BLaER1 treated with 17β-estradiol and CSF1 and Interleukin-3, amounts not matched to agents 10 nM and 100 nM (cell line): ENCODE results near the gene KAT8.

Experiments used
- H3K27ac ChIP-seq, 11 experiments: shearing (Covaris generic); formaldehyde crosslinking; 2 replicates each; pipeline ENCODE4 v1.8.1; 2022
- H3K27me3 ChIP-seq, 11 experiments: shearing (Covaris generic); formaldehyde crosslinking; 2 replicates each; pipeline ENCODE4 v1.8.1; 2022
- H3K36me3 ChIP-seq, 11 experiments: shearing (Covaris generic); formaldehyde crosslinking; 2 replicates each; pipeline ENCODE4 v1.8.1; 2022
- H3K4me1 ChIP-seq, 10 experiments: shearing (Covaris generic); formaldehyde crosslinking; 2 replicates each; pipeline ENCODE4 v1.8.1; 2022
- H3K4me2 ChIP-seq, 11 experiments: shearing (Covaris generic); formaldehyde crosslinking; 2 replicates each; pipeline ENCODE4 v1.8.1; 2022
- H3K4me3 ChIP-seq, 10 experiments: shearing (Covaris generic); formaldehyde crosslinking; 2 replicates each; pipeline ENCODE4 v1.8.1; 2022
- H3K9ac ChIP-seq, 11 experiments: shearing (Covaris generic); formaldehyde crosslinking; 2 replicates each; pipeline ENCODE4 v1.8.1; 2022
- H3K9me3 ChIP-seq, 11 experiments: shearing (Covaris generic); formaldehyde crosslinking; replicated peaks in 1 of 11; 2 replicates each; pipeline ENCODE4 v1.8.1; 2022
- H4K20me1 ChIP-seq, 11 experiments: shearing (Covaris generic); formaldehyde crosslinking; 2 replicates each; pipeline ENCODE4 v1.8.1; 2022
- Cebpa-rat ChIP-seq, 11 experiments: shearing (Covaris generic); IDR thresholded peaks; 2 replicates each; pipeline ENCODE4 v1.8.1; 2022

Gene KAT8

DNA sequence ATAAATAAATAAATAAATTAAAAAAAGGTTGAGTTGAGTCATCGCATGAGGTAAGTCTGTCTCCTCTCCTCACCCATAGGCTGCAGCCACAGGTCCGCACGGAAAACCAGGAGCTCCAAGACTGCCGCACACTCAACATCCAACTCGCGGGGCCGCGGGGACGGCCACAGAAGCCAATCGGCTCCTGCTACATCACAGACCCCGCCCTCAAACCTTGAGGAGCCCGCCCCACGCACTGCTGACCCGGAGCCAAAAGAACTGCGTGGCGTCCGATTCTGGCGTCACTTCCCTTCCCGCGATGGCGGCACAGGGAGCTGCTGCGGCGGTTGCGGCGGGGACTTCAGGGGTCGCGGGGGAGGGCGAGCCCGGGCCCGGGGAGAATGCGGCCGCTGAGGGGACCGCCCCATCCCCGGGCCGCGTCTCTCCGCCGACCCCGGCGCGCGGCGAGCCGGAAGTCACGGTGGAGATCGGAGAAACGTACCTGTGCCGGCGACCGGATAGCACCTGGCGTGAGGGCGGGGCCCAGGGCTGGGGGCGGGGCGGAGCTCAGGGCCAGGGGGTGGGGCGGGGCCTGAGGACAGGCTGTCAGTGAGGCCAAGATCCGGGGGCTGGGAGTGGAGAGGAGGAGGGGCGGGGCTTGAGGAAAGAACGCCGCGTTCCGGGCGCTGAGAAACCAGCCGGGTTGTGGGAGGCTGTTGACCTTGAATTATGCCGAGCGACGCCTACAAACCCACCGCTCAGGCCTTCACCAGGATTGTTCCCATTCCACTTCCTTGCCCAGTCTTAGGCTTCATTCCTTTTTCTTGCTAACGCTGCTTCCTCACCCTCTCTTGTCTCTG lies at the start of gene KAT8:
KAT8 (plus strand) TSS at position 281 of the 839 bp plus-strand sequence; CDS start at position 299, 18 bp downstream.
- H3K27ac ChIP-seq, result peak within 1 kb of the TSS; percentile 78 to 96 (median 88)
- H3K4me1 ChIP-seq, result peaks cover 44 to 66% (median 51%) of the 10 kb centered on the region in 10 experiments
- H3K9me3 ChIP-seq, result no peaks in the 10 kb centered on the region
- peak within 1 kb of the TSS; percentile 91 to 99 (median 94) for H3K4me2 ChIP-seq
- H3K4me3 ChIP-seq, result peak within 1 kb of the TSS; percentile 62 to 85 (median 72)
- H4K20me1 ChIP-seq, result peaks cover 0 to 29% (median 0%) of the 10 kb centered on the region in 11 experiments; a peak in 8 of 22 replicates
- TF ChIP-seq Cebpa-rat (IDR thresholded peaks at IDR 0.05), result no peak
- H3K9ac ChIP-seq, result peak within 1 kb of the TSS; percentile 81 to 93 (median 86)
- peaks cover 38 to 47% (median 44%) of the 10 kb centered on the region in 11 experiments for H3K36me3 ChIP-seq
- H3K27me3 ChIP-seq, result no peaks in the 10 kb centered on the region

DNA sequence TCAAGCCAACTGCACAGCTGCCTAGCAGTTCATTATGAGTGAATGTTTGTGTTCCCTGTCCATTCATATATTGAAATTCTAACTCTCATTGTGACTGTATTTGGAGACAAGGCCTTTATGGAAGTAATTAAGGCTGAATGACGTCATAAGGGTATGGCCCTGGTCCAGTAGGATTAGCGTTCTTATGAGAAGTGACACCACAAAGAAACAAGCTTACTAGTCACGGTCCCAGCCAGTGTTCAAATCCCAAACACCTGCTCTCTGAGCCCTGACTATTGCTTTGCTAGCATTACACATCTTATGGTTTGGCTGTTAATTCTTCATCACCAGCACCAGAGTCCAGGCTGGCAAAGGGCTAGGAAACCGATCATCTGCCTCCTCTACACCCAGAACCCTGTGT lies 45.6 kb upstream of the KAT8 start:
- peaks cover 29 to 34% (median 31%) of the 10 kb centered on the region in 10 experiments for H3K4me1 ChIP-seq
- no peaks in the 10 kb centered on the region for H3K9me3 ChIP-seq
- no peaks in the 10 kb centered on the region for H3K27me3 ChIP-seq
- peak overlapping the region; percentile 89 to 98 (median 93) for H3K4me2 ChIP-seq
- peak overlapping the region; percentile 91 to 98 (median 95) for H3K27ac ChIP-seq
- peak overlapping the region; percentile 77 to 96 (median 84) for H3K4me3 ChIP-seq
- H3K36me3 ChIP-seq, result peaks cover 9 to 34% (median 16%) of the 10 kb centered on the region in 11 experiments
- no peak for TF ChIP-seq Cebpa-rat (IDR thresholded peaks at IDR 0.05)
- H4K20me1 ChIP-seq, result peaks cover 4 to 76% (median 43%) of the 10 kb centered on the region in 11 experiments; a peak in 17 of 22 replicates
- peak overlapping the region; percentile 92 to 98 (median 95) for H3K9ac ChIP-seq

DNA sequence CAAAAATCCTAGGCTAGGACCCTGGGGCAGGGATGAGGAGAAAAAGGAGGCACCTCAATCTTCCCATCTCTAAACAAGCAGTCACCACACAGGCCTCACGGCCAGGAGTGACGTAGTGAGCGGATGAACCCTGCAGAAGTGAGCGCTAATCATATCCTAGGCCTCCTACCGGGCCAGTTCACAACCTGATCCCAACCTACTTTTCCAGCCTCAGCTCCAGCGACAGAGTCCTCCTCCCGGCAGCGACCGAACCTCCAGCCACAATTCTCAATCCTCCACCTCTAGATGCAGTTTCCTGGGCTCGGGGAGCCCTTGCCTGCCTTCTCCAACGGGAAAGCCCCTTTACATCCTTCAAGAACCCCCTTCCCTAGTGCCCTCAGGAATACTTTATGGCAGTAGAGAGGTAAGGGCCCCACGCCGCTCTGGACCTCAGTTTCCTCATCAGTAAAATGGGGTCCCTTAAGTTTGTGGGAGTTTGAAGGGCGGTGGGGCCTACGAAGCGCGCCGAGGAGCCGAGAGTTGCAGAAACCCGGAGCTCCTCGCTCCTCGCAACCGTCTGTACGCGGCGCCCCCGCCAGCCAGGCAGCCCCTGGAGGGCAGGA lies 44.8 kb upstream of the KAT8 start:
- H3K9me3 ChIP-seq, result no peaks in the 10 kb centered on the region
- peak overlapping the region; percentile 77 to 96 (median 84) for H3K4me3 ChIP-seq
- peak overlapping the region; percentile 89 to 98 (median 93) for H3K4me2 ChIP-seq
- H4K20me1 ChIP-seq, result peaks cover 9 to 76% (median 43%) of the 10 kb centered on the region in 11 experiments; a peak in 21 of 22 replicates
- peak overlapping the region; percentile 92 to 98 (median 95) for H3K9ac ChIP-seq
- no peaks in the 10 kb centered on the region for H3K27me3 ChIP-seq
- peak overlapping the region; percentile 91 to 98 (median 95) for H3K27ac ChIP-seq
- H3K4me1 ChIP-seq, result peaks cover 29 to 34% (median 30%) of the 10 kb centered on the region in 10 experiments
- TF ChIP-seq Cebpa-rat (IDR thresholded peaks at IDR 0.05), result no peak
- peaks cover 17 to 34% (median 22%) of the 10 kb centered on the region in 11 experiments for H3K36me3 ChIP-seq

DNA sequence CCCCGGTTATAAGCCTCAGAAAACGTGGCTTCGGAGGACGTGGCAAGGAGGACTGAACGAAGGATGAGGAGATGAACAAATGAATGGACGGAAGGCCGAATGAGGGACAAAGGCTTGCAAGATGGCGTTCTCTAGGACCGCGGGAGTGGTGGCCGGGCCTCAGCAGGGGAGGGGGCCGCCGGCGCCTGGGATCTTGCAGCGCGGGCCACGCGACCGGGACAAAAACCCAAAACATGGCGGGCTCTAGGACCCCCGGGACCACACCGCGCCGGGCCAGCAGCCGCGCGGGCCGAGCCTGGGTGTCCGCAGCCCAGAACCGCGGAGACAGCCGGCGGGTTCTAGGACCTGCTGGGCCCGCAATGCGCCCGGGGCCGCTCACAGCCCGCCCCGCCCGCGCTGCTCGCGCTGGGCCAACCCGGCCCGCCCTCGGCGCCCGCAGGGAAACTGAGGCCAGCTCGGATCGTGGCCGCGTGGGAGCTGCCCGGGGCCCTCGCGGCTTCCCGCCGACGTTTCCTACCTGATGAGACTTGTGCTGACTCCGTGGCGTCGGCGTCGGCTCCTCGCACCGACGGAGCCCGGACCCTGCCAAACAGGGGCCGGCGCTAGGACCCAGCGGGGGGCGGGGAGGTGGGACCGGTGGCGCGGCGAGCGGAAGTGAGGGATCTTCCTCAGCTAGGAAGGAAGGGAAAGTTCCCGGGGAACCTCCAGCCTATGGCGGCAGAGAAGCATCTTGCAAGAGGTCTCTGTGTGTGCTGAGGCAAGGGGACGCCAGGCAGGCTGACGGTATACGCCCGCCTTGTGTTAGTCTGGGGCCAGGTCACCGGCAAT lies 44.1 kb upstream of the KAT8 start:
- Histone ChIP-seq H3K27me3 (no peaks in the 10 kb centered on the region), H3K9ac (peak overlapping the region; percentile 92 to 98 (median 95)), H3K27ac (peak overlapping the region; percentile 91 to 98 (median 95)), H3K36me3 (peaks cover 23 to 39% (median 26%) of the 10 kb centered on the region in 11 experiments), H4K20me1 (peaks cover 16 to 77% (median 45%) of the 10 kb centered on the region in 11 experiments; a peak in 21 of 22 replicates), H3K4me2 (peak overlapping the region; percentile 89 to 98 (median 93)), H3K9me3 (no peaks in the 10 kb centered on the region), H3K4me3 (peak overlapping the region; percentile 77 to 96 (median 84)), H3K4me1 (peaks cover 29 to 37% (median 33%) of the 10 kb centered on the region in 10 experiments)
- no peak for TF ChIP-seq Cebpa-rat (IDR thresholded peaks at IDR 0.05)

DNA sequence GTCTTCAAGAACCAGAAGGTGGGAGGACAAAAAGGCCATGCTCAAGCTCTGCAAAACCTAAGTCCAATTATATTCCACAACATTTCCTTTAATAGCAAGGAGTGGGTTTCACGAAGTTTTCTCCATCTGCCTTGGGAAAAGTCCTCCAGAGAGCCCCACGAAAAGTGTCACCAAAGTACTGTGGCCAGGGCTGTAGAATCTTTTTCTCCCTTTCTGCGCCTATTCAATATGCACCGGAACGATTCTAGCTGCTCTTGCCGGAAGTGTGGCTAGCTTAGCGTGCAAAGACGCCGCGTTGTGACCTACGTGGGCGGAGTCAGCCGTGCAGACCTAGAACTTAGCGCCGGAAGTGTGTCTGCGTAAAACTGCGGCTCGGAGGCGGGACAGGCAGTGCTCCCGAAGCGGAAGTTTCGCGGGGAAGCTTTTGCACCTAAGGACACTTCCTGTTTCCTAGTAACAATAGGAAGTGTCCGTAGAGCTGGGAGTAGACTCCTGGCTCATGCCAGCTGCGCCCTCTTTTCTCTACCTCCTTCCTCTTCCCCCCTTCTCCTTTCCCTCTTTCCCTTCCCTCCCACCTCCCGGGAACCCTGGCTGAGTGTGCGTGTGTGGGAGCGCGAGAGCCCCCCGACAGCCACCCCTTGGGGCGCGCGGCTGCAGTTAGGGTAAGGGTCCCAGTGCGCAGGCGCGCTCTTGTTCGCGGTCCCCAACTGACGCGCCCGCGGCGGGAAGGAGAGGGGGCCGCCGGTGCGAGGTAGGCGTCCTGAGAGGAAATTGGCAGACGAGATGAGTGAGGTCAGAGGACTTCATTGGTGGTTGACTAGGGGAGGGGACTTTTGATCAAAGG lies 43.3 kb upstream of the KAT8 start, which contains the start of the genes ZNF646 and ZNF668:
ZNF646 (plus strand) TSS at position 453 of the 844 bp plus-strand sequence. CDS start 1,903 bp downstream, outside the sequence.
ZNF668 (minus strand) TSS at position 271 of the 844 bp plus-strand sequence. CDS start 9,781 bp downstream, outside the sequence.
- Histone ChIP-seq H3K36me3 (peaks cover 32 to 47% (median 35%) of the 10 kb centered on the region in 11 experiments), H4K20me1 (peaks cover 24 to 77% (median 45%) of the 10 kb centered on the region in 11 experiments; a peak in 21 of 22 replicates), H3K4me1 (peaks cover 29 to 45% (median 39%) of the 10 kb centered on the region in 10 experiments), H3K27ac (peak within 1 kb of the TSS; percentile 91 to 98 (median 95)), H3K9ac (peak within 1 kb of the TSS; percentile 92 to 98 (median 95)), H3K27me3 (no peaks in the 10 kb centered on the region), H3K4me3 (peak within 1 kb of the TSS; percentile 77 to 96 (median 84)), H3K4me2 (peak within 1 kb of the TSS; percentile 89 to 98 (median 93)), H3K9me3 (no peaks in the 10 kb centered on the region)
- no peak for TF ChIP-seq Cebpa-rat (IDR thresholded peaks at IDR 0.05)

DNA sequence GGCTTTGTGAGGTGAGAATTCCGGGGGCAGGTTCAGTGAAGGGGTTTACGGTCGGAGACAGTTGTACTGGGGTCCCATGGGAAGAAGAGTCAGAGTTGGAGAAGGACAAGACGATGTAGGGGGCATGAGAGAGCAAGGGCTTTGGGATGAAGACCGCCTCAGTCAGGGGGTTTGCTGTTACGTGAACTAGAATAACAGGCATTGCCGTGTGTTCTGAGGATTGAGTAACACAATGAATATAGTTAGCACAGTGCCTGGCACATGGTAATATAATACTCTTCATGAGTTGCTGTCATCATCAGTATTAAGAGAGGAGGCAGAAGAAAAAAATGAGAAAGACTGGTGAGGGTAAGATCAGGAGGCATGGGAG lies 42.7 kb upstream of the KAT8 start:
- peak overlapping the region; percentile 92 to 98 (median 95) for H3K9ac ChIP-seq
- peaks cover 30 to 77% (median 47%) of the 10 kb centered on the region in 11 experiments; a peak in 21 of 22 replicates for H4K20me1 ChIP-seq
- H3K27ac ChIP-seq, result peak overlapping the region; percentile 91 to 98 (median 95)

DNA sequence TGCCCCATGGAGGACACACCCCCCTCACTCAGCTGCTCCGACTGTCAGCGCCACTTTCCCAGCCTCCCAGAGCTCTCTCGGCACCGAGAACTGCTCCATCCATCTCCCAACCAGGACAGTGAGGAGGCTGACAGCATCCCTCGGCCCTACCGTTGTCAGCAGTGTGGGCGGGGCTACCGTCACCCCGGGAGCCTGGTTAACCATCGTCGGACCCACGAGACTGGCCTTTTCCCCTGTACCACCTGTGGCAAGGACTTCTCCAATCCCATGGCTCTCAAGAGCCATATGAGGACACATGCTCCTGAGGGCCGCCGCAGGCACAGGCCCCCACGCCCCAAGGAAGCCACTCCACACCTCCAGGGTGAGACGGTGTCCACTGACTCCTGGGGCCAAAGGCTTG lies 41.1 kb upstream of the KAT8 start:
- Histone ChIP-seq H3K36me3 (peaks cover 53 to 63% (median 56%) of the 10 kb centered on the region in 11 experiments), H4K20me1 (peaks cover 45 to 77% (median 62%) of the 10 kb centered on the region in 11 experiments; a peak in 21 of 22 replicates), H3K27me3 (no peaks in the 10 kb centered on the region), H3K27ac (no peak overlapping the region), H3K9me3 (no peaks in the 10 kb centered on the region), H3K9ac (peak overlapping the region in 9 of 11 experiments; percentile 9 to 98 (median 94); a peak in 8 of 22 replicates), H3K4me2 (peak overlapping the region in 10 of 11 experiments; percentile 76 to 95 (median 89); a peak in 13 of 22 replicates), H3K4me1 (peaks cover 25 to 62% (median 44%) of the 10 kb centered on the region in 10 experiments), H3K4me3 (no peak overlapping the region; a peak in 1 of 20 replicates)
- no peak for TF ChIP-seq Cebpa-rat (IDR thresholded peaks at IDR 0.05)

More for the DNA sequence above, 42.7 kb upstream of the KAT8 start:
- no peak for TF ChIP-seq Cebpa-rat (IDR thresholded peaks at IDR 0.05)
- Histone ChIP-seq H3K4me2 (peak overlapping the region; percentile 76 to 95 (median 89)), H3K9me3 (no peaks in the 10 kb centered on the region), H3K36me3 (peaks cover 38 to 53% (median 41%) of the 10 kb centered on the region in 11 experiments), H3K4me1 (peaks cover 29 to 51% (median 42%) of the 10 kb centered on the region in 10 experiments), H3K4me3 (peak overlapping the region; percentile 77 to 96 (median 84)), H3K27me3 (no peaks in the 10 kb centered on the region)
